ENCODE data around the gene PCDHB15.
"Not testable (repeated sequence)": the region's sequence is repeated elsewhere in the genome, so short reads cannot be mapped to it uniquely, and the experiment has no call there.

The PCDHB15 gene

GRCh38 chr5:141236516-141237313 lies 8.5 kb upstream of the PCDHB15 start:
- H3K4me2 ChIP-seq (ENCODE audit: low read length), result no peak overlapping the region
- no peak overlapping the region for H3K27ac ChIP-seq (ENCODE audit: low read length)
- H3K79me2 ChIP-seq (ENCODE audit: low read length), result no peaks in the 10 kb centered on the region
- H2AFZ ChIP-seq (ENCODE audit: low read depth, low read length), result no peak overlapping the region
- no peaks in the 10 kb centered on the region for H3K4me1 ChIP-seq (ENCODE audit: low read length)
- H4K20me1 ChIP-seq (ENCODE audit: insufficient read depth, low read length), result no peaks in the 10 kb centered on the region
- no peaks in the 10 kb centered on the region for H3K27me3 ChIP-seq (ENCODE audit: low read depth, low read length)
- H3K36me3 ChIP-seq (replicated peaks; ENCODE audit: low read depth, low read length), result no peaks in the 10 kb centered on the region
- TF ChIP-seq CTCF (IDR thresholded peaks at IDR 0.05; ENCODE audit: low read depth, low read length) (no peak), EZH2phosphoT487 (IDR thresholded peaks at IDR 0.05; ENCODE audit: low read depth) (no peak)
- no peak overlapping the region for H3K4me3 ChIP-seq (ENCODE audit: low read length)
- H3K9ac ChIP-seq (ENCODE audit: low read length), result no peak overlapping the region
- no peaks in the 10 kb centered on the region for H3K9me3 ChIP-seq (ENCODE audit: insufficient read depth, low read length)

GRCh38 chr5:141241496-141241895 lies 3.7 kb upstream of the PCDHB15 start:
- Histone ChIP-seq H3K27ac (ENCODE audit: low read length) (no peak overlapping the region), H3K4me2 (ENCODE audit: low read length) (no peak overlapping the region), H3K9me3 (ENCODE audit: insufficient read depth, low read length) (no peaks in the 10 kb centered on the region), H3K36me3 (replicated peaks; ENCODE audit: low read depth, low read length) (no peaks in the 10 kb centered on the region), H3K4me3 (ENCODE audit: low read length) (no peak overlapping the region), H3K9ac (ENCODE audit: low read length) (no peak overlapping the region), H4K20me1 (ENCODE audit: insufficient read depth, low read length) (no peaks in the 10 kb centered on the region), H3K27me3 (ENCODE audit: low read depth, low read length) (no peaks in the 10 kb centered on the region), H2AFZ (ENCODE audit: low read depth, low read length) (no peak overlapping the region), H3K79me2 (ENCODE audit: low read length) (no peaks in the 10 kb centered on the region), H3K4me1 (ENCODE audit: low read length) (no peaks in the 10 kb centered on the region)
- TF ChIP-seq CTCF (IDR thresholded peaks at IDR 0.05; ENCODE audit: low read depth, low read length), result no peak
- TF ChIP-seq EZH2phosphoT487 (IDR thresholded peaks at IDR 0.05; ENCODE audit: low read depth), result no peak

GRCh38 chr5:141246971-141247370 lies 1.8 kb downstream of the PCDHB15 start:
- H3K9me3 ChIP-seq (ENCODE audit: insufficient read depth, low read length); H3K4me1 ChIP-seq (ENCODE audit: low read length); H3K4me3 ChIP-seq (ENCODE audit: low read length); H3K27ac ChIP-seq (ENCODE audit: low read length); H3K27me3 ChIP-seq (ENCODE audit: low read depth, low read length); H3K79me2 ChIP-seq (ENCODE audit: low read length); H2AFZ ChIP-seq (ENCODE audit: low read depth, low read length); H3K36me3 ChIP-seq (replicated peaks; ENCODE audit: low read depth, low read length); H4K20me1 ChIP-seq (ENCODE audit: insufficient read depth, low read length); H3K4me2 ChIP-seq (ENCODE audit: low read length); H3K9ac ChIP-seq (ENCODE audit: low read length): not testable (repeated sequence)

GRCh38 chr5:141247434-141247833 lies 2.2 kb downstream of the PCDHB15 start:
- not testable (repeated sequence) for H3K9ac ChIP-seq (ENCODE audit: low read length); H3K4me3 ChIP-seq (ENCODE audit: low read length); H2AFZ ChIP-seq (ENCODE audit: low read depth, low read length); H3K4me2 ChIP-seq (ENCODE audit: low read length); H3K79me2 ChIP-seq (ENCODE audit: low read length); H3K9me3 ChIP-seq (ENCODE audit: insufficient read depth, low read length); H3K27ac ChIP-seq (ENCODE audit: low read length); H3K27me3 ChIP-seq (ENCODE audit: low read depth, low read length); H3K4me1 ChIP-seq (ENCODE audit: low read length); H3K36me3 ChIP-seq (replicated peaks; ENCODE audit: low read depth, low read length); H4K20me1 ChIP-seq (ENCODE audit: insufficient read depth, low read length)

GRCh38 chr5:141250576-141250975 lies 5.4 kb downstream of the PCDHB15 start:
- H2AFZ ChIP-seq (ENCODE audit: low read depth, low read length), result no peak overlapping the region
- no peak overlapping the region for H3K9ac ChIP-seq (ENCODE audit: low read length)
- no peaks in the 10 kb centered on the region for H3K27me3 ChIP-seq (ENCODE audit: low read depth, low read length)
- H4K20me1 ChIP-seq (ENCODE audit: insufficient read depth, low read length), result no peaks in the 10 kb centered on the region
- H3K4me3 ChIP-seq (ENCODE audit: low read length), result no peak overlapping the region
- H3K9me3 ChIP-seq (ENCODE audit: insufficient read depth, low read length), result no peaks in the 10 kb centered on the region
- no peaks in the 10 kb centered on the region for H3K79me2 ChIP-seq (ENCODE audit: low read length)
- H3K4me1 ChIP-seq (ENCODE audit: low read length), result no peaks in the 10 kb centered on the region
- no peak overlapping the region for H3K27ac ChIP-seq (ENCODE audit: low read length)
- no peak for TF ChIP-seq CTCF (IDR thresholded peaks at IDR 0.05; ENCODE audit: low read depth, low read length)
- no peak for TF ChIP-seq EZH2phosphoT487 (IDR thresholded peaks at IDR 0.05; ENCODE audit: low read depth)
- no peak overlapping the region for H3K4me2 ChIP-seq (ENCODE audit: low read length)
- H3K36me3 ChIP-seq (replicated peaks; ENCODE audit: low read depth, low read length), result no peaks in the 10 kb centered on the region

All from OCI-LY3 (cell line).